ENCODE data around the gene TMPO. TPM values are rescaled to one million over a fixed set of nuclear protein-coding genes. Genes with fewer than 3 reads are reported as not detected.
"Not testable (repeated sequence)": the region's sequence is repeated elsewhere in the genome, so short reads cannot be mapped to it uniquely, and the experiment has no call there.

Gene TMPO
- total RNA-seq, 1 donor from 2014 or later: 103 TPM

- Histone ChIP-seq H3K36me3 (no peaks in the 10 kb centered on the region), H3K27ac (peak overlapping the region; percentile 96), H3K4me3 (peak overlapping the region; percentile 60), H3K9me3 (no peaks in the 10 kb centered on the region), H3K27me3 (no peaks in the 10 kb centered on the region), H3K4me1 (peaks cover 14% of the 10 kb centered on the region)
- peak in 1 of 2 donors; percentile 98 for DNase-seq (ENCODE audit: extremely low spot score in 2 of 2)
- intact Hi-C loops (cut with DNase I): no loop called here
- peak in 1 of 2 donors; percentile 89 for TF ChIP-seq POLR2AphosphoS5 (IDR thresholded peaks at IDR 0.05; ENCODE audit: insufficient read depth in 1 of 2, low read depth in 1 of 2)
- no peak for TF ChIP-seq CTCF (IDR thresholded peaks at IDR 0.05)
Measured at GRCh38 chr12:98503342-98503591, 12.1 kb upstream of the TMPO start.

GRCh38 chr12:98503592-98504367 lies 11.6 kb upstream of the TMPO start:
- H3K4me3 ChIP-seq: peak overlapping the region; percentile 60
- peak in 1 of 2 donors; percentile 97 for DNase-seq (ENCODE audit: extremely low spot score in 2 of 2)
- no peaks in the 10 kb centered on the region for H3K36me3 ChIP-seq
- peaks cover 14% of the 10 kb centered on the region for H3K4me1 ChIP-seq
- H3K9me3 ChIP-seq: no peaks in the 10 kb centered on the region
- TF ChIP-seq POLR2AphosphoS5 (IDR thresholded peaks at IDR 0.05; ENCODE audit: insufficient read depth in 1 of 2, low read depth in 1 of 2) (peak; percentile 43 to 87), POLR2A (IDR thresholded peaks at IDR 0.05) (peak in 1 of 2 donors; percentile 26), CTCF (IDR thresholded peaks at IDR 0.05) (no peak)
- no peaks in the 10 kb centered on the region for H3K27me3 ChIP-seq
- peak overlapping the region; percentile 96 for H3K27ac ChIP-seq
- intact Hi-C loops (cut with DNase I): no loop called here

- Histone ChIP-seq H3K27ac (peak overlapping the region; percentile 96), H3K9me3 (no peaks in the 10 kb centered on the region), H3K4me1 (peaks cover 14% of the 10 kb centered on the region), H3K36me3 (no peaks in the 10 kb centered on the region), H3K27me3 (no peaks in the 10 kb centered on the region), H3K4me3 (peak overlapping the region; percentile 60)
- DNase-seq (ENCODE audit: extremely low spot score in 2 of 2): no peak
- TF ChIP-seq CTCF (IDR thresholded peaks at IDR 0.05) (no peak), POLR2A (IDR thresholded peaks at IDR 0.05) (no peak)
- intact Hi-C loops (cut with DNase I): no loop called here
Measured at GRCh38 chr12:98504368-98504617, 11.1 kb upstream of the TMPO start.

- Histone ChIP-seq H3K27me3 (no peaks in the 10 kb centered on the region), H3K4me3 (no peak overlapping the region), H3K27ac (no peak overlapping the region), H3K4me1 (peaks cover 21% of the 10 kb centered on the region), H3K9me3 (no peaks in the 10 kb centered on the region), H3K36me3 (no peaks in the 10 kb centered on the region)
- no peak for TF ChIP-seq CTCF (IDR thresholded peaks at IDR 0.05)
- no peak for TF ChIP-seq POLR2A (IDR thresholded peaks at IDR 0.05)
- TF ChIP-seq POLR2AphosphoS5 (IDR thresholded peaks at IDR 0.05; ENCODE audit: insufficient read depth in 1 of 2, low read depth in 1 of 2): no peak
- intact Hi-C loops (cut with DNase I): no loop called here
- DNase-seq (ENCODE audit: extremely low spot score in 2 of 2): no peak
Measured at GRCh38 chr12:98509063-98509462, 6.3 kb upstream of the TMPO start.

- not testable (repeated sequence) for H3K9me3 ChIP-seq; DNase-seq (ENCODE audit: extremely low spot score in 2 of 2); H3K27ac ChIP-seq; H3K27me3 ChIP-seq; H3K36me3 ChIP-seq; H3K4me3 ChIP-seq
- intact Hi-C loops (cut with DNase I): loop anchor here (10.0 kb wide), 1 partner anchor 87 kb away; no protein-coding TSS in a partner anchor
- H3K4me1 ChIP-seq: peaks cover 16% of the 10 kb centered on the region
Measured at GRCh38 chr12:98511806-98512205, 3.6 kb upstream of the TMPO start.

Data from vagina (tissue), 2 donors.